ENCODE measurements around the gene SLC7A6.

SLC7A6 gene

DNA sequence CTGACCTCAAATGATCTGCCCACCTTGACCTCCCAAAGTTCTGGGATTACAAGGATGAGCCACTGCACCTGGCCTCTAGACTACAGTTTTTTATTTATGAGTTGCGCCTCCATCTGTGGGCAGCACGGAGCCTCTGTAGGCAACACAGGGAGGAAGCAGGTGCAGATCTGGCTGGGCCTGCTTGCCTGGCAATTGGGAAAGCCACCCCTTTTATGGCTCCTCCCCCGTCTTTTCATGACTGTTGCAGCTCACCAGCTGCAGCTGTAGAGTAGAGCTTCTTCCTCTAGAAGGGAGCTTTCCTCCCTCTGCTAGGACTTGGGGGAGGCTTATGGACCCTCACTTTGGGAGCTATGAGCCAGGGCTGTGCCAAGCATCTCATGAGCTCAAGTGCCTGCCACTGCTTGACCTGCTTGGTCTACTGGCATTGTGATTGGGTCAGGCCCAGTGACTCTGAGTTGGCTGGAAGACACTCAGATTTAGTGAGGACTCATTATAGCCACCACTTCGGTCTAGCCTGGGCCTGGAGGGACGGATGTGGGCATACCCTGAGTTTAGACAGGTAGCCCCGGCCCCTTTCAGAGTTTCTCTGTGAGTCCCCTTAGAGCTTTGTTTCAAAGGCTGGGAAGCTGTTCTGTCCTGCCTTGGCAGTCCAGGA is 6.9 kb upstream of the SLC7A6 start:
- DNase-seq (ENCODE audit: low read depth in 2 of 2): no peak

DNA sequence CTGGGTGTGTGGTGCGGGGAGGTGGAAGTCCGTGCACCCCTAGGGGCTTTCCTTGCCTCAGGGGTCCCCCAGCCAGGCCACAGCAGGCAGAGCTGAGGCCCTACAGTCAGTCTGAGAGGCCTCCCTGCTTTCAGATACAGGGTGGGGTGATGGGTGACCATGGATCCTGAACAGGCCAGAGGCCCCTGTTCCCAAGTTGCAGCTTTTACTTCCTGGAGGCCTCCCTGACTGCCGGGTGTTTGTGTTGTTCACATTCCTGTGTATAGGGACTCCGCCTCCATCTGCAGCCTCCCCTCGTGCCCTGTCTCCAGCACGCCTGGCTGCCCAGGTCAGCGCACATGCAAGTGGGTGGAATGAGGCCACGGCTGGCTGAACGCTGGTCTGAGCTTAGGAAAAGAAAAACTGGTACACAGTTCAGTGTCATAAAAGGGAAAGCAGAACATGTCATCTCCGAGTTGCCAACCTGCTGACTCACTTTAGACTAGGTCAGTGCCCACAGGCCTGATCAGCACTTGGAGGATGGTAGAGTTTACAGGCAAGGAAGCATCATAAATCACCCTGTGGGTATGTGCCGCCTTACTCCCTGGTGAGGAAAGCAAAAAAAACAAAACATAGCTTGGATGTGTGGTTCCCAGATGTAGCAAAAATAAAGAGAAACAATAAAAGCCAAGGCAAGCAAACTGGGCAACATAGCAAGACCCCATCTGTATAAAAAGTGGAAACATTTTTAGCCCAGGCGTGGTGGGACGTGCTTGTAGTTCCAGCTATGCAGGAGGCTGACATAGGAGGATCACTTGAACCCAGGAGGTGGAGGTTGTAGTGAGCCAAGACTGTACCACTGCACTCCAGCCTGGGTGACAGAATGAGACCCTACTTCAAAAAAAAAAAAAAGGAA is 6.2 kb upstream of the SLC7A6 start:
- DNase-seq (ENCODE audit: low read depth in 2 of 2): no peak

DNA sequence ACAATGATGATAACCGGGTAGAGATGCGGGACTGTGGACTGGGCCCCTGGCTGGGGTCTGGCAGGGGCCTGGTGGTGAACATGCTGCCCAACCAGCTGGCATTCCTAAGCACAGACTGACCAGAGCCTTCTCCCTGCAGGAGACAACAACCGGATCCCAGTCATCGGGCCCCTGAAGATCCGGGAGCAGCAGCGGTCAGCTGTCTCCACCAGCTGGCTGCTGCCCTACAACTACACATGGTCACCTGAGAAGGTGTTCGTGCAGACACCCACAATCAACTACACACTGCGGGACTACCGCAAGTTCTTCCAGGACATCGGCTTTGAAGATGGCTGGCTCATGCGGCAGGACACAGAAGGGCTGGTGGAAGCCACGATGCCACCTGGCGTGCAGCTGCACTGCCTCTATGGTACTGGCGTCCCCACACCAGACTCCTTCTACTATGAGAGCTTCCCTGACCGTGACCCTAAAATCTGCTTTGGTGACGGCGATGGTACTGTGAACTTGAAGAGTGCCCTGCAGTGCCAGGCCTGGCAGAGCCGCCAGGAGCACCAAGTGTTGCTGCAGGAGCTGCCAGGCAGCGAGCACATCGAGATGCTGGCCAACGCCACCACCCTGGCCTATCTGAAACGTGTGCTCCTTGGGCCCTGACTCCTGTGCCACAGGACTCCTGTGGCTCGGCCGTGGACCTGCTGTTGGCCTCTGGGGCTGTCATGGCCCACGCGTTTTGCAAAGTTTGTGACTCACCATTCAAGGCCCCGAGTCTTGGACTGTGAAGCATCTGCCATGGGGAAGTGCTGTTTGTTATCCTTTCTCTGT is 5.1 kb upstream of the SLC7A6 start:
- no peak for DNase-seq (ENCODE audit: low read depth in 2 of 2)

DNA sequence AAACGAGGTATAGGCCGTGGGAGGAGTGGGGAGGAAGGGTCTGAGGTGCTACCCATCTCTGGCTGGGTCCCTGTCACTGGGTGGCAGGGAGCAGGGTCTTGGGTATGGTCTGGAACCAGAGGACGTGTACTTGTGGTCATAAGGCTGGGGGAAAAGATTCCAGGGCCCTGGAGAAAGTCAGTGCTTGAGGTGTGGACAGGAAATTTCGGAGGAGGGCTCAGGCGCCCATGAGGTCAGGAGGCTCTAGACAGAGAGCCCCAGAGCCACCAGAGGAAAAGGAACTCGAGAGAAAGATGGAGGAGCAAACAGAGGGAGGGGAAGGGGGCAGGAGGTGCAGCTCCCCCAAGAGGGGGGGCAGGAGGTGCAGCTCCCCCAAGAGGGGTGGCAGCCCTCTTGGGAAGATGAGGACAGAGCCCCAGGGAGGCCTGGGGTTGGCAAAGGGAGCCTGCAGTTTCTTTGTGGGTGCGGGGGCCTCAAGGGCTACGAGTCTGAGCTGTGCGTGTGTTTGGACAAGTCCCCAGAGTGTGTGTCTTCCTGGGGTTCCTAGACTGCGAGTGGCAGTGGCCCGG is 683 bp upstream of the SLC7A6 start:
- no peak for DNase-seq (ENCODE audit: low read depth in 2 of 2)

DNA sequence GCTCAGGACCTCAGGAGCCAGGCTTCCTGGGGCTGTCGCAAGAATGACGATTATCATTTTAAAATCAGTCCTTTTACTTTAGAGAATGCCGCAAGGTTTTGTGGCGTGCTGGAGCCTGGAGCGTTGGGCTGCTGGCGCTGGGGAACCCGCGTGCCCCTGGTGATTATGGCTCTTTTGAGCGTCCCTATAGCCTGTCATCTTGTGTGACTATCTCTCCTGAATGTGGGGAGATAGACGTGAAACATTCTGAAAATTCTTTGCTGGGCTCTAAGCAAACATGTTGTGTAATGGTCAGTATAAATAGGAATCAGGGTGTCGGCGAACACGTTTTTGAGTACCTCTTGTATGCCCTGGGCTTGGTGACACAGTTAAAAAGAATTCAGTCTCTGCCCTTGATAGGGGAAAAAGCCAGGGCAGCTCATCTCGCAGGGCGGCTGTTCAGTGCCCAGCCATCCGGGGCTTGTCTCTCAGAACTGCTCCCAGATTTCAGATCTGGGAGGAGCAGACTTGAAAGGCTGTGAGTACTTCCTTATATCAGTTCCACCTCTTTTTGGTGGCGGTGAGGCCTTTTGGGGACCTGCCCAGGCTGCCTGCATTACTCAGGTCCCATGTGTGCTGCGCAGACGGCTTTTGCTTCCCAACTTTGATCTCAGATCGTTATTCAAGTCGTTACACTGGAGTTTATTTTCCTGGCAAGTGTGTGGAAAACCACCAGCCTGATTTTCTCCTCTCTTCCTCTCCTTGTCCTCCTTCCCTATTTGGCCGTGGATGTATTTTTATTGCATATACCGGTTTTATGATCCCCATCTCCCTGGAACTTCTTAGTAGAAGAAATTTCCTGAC is 973 bp downstream of the SLC7A6 start:
- DNase-seq (ENCODE audit: low read depth in 2 of 2): no peak

DNA sequence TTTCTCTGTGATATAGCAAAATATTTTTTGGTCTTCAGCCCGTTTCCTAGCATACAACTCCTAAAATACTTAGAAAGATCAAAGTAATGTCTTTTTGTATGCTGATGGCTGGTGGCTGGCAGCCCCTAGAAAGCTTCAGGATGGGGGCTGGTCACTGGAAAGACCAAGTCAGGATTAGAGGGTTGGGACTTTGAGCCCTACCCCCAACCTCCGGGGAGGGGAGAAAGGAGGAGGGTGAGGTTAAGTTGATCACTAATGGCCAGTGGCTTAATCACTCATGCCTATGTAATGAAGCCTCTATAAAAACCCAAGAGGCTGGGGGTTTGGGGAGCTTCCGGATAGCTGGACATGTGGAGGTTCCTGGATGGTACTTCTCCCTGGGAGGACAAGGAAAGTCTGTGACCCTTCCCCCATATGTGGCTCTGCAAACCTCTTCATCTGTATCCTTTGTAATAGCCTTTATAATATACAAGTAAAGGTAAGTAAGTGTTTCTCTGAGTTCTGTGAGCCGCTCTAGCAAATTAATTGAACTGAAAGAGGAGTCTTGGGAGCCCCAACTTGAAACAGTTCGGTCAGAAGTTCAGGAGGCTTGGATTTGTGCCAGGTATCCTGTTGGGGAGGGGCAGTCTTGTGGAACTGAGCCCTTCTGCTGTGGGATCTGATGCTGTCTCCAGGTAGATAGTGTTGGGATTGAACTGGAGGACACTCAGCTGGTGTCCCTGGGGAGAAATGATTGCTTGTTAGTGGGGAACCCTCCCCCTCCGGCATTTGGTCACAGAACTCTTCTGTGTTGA is 3.5 kb downstream of the SLC7A6 start:
- no peak for DNase-seq (ENCODE audit: low read depth in 2 of 2)

DNA sequence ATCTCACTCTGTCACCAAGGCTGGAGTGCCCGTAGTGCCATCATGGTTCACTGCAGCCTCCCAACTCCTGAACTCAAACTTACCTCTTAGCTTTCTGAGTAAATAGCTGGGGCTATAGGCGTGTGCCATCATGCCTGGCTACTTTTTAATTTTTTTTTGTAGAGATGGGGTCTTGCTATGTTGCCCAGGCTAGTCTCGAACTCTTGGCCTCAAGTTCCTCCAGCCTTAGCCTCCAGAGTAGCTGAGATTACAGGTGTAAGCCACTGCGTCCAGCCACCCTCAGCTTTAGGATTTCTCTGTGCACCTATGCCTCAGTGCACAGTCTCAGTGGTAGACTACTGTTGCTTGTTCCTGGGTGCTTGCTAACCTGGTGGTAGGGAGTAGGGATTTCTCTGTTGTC is 5.5 kb downstream of the SLC7A6 start:
- no peak for DNase-seq (ENCODE audit: low read depth in 2 of 2)

DNA sequence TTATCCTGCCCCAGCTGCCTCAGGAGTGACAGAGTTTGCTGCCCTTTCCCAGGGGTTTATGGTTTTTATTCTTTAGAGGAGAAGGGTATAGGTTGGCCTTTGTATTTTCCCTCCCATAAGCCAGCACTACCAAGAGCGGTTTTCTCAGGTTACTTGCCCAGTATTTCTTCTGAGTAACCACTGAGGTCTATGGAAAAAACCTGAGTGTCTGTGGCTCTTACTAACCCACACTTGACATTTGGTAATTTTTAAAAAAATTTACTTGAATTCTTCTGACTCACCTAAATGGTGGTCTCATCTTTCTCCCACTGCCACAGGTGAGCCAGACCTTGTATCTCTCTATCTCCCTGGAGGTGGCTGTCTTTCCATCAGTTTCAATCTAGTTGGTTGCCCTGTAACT is 6.0 kb downstream of the SLC7A6 start:
- no peak for DNase-seq (ENCODE audit: low read depth in 2 of 2)

DNA sequence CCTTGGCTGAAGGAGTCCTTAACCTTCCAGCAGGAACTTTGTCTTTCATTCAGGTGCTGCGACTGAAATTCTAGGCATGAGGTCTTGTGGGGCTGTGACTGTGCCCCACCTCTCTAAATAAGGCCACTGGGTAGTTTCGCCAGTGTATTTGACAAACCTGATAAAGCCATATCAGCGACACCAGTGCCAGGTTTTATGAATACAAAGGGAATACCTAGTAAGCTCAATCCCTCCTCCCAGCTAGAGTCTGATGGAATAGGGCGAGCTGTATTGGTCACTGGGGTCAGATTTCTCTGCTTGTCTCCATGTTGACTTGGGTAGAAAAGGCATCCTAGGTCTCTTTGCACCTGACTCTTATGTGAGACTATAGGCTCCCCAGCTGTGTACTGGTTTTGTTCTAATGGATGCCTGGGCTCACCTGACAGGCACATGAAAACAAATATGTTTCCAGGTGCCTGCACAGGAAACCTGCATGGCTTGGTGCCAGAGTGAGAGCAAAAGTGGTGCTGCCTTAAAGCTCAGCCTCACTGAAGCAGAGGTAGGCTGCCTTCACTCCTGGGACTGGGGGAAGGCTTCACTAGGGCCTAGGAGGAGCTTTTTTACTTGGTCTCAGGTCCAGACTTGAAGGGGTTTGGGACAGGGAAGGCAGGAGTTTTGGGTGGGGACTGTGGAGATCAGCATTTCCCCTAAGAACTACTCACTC is 8.3 kb downstream of the SLC7A6 start:
- no peak for DNase-seq (ENCODE audit: low read depth in 2 of 2)

DNA sequence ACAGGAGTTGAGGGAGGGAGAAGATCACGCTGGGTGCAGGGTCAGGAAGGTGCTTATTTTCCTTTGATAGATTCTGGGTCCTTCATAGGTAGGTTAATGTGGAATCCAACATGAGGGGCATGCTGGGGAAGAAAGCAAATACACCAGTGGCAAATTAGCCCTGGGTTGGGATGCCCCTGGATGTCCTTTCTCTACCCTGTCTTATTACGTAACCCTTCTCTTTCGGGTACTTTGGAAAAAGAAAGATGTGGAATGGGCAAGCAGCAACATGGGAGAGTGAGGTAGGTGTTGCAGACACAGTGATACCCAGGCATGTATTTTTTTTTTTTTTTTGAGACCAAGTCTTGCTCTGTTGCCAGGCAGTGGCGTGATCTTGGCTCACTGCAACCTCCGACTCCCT is 9.1 kb downstream of the SLC7A6 start:
- DNase-seq (ENCODE audit: low read depth in 2 of 2): no peak

DNA sequence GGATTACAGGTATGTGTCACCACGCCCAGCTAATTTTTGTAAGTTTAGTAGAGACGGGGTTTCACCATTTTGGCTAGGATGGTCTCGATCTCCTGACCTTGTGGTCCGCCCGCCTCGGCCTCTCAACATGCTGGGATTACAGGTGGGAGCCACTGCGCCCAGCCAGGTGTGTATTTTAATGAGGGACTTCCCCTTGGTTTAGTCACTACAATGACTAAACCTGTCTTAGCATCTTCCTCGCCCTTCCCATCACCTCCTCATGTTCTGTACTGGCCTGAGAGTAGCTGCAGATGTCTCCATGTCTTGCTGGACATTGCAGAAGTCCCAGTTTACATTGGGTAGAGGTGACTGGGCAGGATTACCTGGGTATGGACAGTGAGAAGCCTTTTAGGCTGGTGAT is 9.6 kb downstream of the SLC7A6 start:
- no peak for DNase-seq (ENCODE audit: low read depth in 2 of 2)

DNA sequence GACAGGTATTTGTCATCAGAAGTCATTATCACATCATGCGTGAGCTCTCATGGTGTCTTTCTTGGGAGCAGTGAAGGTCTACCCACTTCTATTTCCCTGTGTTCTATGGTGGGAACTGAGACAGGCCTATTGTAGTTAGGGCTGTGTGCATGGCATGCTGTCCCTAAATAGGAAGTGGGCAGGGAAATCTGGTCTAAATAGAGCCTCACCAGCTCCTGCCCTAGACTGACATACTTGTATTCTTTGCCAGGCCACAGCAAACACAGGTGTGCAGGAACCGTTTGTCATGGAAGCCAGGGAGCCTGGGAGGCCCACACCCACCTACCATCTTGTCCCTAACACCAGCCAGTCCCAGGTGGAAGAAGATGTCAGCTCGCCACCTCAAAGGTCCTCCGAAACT is 10.1 kb downstream of the SLC7A6 start:
- DNase-seq (ENCODE audit: low read depth in 2 of 2): no peak

DNA sequence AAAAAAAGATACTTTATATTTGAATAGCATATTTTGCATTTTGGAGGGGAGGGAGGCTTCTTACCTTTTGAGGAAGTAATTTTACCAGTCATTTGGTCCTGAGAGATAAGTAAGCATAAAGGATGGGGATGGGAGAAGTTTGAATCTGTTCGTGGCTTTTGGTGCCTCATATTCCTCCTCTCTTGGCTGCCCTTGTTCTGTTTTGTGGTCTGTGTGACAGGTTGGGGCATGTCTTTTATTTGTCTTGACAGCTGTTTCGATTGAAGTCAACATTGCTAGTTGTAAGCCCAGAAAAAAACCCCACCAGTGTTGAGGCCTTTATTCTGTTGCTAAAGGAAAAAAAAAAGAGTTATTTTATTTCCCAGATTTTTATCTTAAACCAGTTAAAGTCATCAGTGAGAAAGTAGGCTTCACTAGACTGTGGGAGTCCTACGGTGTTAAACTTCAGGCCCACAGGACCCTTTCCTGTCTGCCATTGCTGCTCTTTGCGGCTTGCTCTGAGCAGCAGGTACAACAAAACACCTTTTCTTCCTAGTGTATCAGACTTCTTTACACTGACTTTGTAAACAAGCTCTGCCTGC is 11.4 kb downstream of the SLC7A6 start:
- no peak for DNase-seq (ENCODE audit: low read depth in 2 of 2)

DNA sequence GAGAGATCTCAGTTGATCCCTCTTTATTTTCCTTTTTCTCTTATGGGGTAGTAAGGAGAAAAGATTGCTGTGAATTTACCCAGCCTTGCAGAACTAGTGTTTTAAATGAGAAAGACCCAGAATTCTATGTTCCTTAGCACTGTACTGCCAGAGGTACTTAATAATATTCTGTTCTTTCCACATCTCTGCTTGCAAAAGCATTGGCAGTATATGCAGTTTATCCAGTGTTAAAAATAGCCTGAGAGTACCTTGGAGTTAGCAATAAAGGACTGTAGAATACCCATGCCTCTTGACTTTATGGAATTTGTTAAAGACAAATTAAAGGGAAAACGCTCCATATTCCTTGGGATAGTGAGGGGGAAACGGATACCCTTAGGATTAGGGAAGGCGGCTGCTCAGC is 11.9 kb downstream of the SLC7A6 start:
- DNase-seq (ENCODE audit: low read depth in 2 of 2): no peak

DNA sequence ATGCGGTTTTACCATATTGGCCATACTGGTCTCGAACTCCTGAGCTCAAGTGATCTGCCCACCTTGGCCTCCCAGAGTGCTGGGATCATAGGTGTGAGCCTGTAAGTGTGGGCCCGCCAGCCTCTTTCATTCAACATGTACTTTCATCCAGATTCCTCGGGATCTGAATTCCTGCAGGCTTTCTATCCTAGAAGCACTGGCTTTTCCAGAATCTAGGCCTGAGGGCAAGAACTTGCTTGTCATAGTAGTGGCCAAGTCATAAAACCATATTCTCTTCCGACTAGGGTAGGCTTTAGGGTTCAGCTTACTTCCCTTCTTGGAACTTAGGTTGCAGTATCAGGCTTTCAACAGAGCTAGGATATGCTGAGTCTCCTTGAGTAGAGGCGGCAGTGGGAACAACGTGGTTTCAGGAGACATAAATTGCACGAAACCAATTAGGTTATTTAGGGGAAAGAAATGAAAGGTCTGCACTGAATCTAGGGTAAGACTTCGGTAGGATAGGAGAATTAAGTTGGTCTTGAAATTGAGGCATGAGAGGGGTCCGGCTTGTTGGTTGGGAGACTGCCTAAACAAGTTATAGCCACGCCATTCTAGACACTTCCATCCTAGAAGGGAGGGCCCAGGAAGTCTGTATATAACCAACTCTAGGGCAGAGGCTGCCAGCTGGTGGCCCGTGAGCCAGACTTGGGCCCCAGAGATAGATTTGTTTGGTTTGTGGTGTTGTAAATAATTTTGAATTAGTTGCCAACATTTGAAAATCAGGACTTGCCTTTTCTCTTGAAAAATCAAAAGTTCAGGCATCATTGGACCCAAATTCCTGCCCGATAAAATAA is 15.6 kb downstream of the SLC7A6 start:
- DNase-seq (ENCODE audit: low read depth in 2 of 2): no peak

DNA sequence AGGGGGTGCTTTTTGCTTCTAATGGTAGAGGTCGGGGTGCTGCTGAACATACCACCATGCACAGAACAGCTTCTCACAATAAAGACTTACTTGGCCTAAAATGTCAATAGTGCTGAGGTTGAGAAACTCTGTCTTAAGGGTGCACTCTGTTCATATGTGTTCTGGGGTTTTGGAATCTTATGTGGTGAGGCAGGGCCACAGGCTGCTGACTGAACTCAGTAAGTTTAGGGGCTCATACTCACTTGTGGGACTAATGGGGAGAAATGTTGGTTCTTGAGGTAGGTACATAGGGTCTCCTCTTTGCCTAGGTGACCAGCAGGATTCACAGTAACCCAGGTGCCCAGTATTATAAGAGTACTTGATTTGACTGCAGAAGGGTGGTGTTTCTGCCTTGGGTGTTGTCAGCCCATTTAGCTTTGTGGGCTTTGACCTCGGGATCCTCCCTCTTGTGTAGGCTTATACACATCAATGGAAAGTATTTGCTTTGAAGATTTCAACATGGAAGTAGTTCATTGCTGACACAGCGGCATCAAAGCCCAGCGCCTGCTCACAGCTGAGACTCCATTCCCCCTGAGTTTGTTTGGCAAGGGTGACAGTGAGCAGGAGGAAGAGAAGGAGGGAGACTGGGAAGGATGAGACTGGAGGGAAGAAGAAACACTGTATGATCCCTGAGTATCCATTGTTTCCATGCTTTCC is 17.2 kb downstream of the SLC7A6 start:
- no peak for DNase-seq (ENCODE audit: low read depth in 2 of 2)

DNA sequence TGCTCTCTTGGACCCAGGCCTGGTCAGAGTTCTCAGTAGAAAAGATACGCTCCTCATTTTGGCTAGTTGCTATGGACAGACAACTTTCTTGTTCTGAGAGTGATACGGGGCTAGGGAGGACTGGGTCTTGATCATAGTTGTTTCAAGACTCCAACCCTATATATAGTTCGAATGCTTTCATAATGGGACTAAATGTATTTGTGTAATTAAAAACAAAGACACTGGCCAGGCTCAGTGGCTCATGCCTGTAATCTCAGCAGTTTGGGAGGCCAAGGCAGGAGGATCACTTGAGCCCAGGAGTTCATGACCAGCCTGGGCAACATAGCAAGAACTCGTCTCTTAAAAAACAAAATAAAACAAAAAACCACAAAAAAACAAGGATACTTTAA is 17.7 kb downstream of the SLC7A6 start:
- DNase-seq (ENCODE audit: low read depth in 2 of 2): no peak

DNA sequence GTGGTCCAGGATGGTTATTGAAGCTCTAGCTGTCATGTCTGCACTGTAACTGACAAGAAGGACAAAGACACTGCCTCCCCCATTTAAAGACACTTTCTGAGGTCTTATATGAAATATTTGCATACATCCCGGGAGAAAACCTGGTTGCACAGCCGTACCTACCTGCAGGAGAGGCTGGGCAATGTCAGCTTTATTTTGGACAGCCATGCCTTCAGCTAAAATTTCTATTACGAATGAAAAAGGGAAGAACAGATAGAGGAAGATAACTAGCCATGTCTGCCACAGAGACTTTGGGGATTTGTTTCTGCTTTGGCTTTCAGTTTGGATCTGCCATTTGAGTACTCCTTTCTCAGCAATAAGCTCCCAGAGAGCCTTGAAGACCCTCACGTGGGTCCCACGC is 19.0 kb downstream of the SLC7A6 start:
- DNase-seq (ENCODE audit: low read depth in 2 of 2): no peak
